ENCODE data around the gene MYADML2. TPM values are rescaled to one million over a fixed set of nuclear protein-coding genes. Genes with fewer than 3 reads are reported as not detected.
A peak's percentile ranks its signal among the peaks of the same experiment; 100 is the strongest.

Gene MYADML2
- total and polyA plus RNA-seq, 8 donors, result not detected

DNA sequence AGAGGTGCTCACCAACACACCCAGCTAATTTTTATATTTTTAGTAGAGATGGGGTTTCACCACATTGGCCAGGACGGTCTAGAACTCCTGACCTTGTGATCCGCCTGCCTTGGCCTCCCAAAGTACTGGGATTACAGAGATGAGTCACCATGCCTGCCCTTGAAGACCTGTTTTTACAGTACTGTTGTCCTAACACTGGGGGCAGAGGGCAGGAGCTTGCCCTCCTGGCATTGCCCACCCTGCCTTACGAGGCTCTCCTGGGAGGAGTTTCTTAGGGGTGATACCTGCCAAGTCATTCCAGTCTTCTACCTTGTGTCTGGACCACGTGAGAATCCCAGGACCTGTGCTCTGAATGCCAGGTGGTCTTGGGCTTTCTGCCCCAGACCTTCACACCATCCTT is 33.1 kb upstream of the MYADML2 start:
- no peak for DNase-seq
- Histone ChIP-seq H3K9me3 (no peaks in the 10 kb centered on the region), H3K27me3 (no peaks in the 10 kb centered on the region), H3K4me1 (peaks cover 8 to 50% (median 39%) of the 10 kb centered on the region in 4 donors), H3K36me3 (peaks cover 5 to 55% (median 43%) of the 10 kb centered on the region in 4 donors), H3K27ac (no peak overlapping the region), H3K4me3 (no peak overlapping the region)
- WGBS, 5 donors, result 91 to 94% (median 93%) methylated on average over 4 of the region's 4 CpGs
- TF ChIP-seq, protein P1, sequence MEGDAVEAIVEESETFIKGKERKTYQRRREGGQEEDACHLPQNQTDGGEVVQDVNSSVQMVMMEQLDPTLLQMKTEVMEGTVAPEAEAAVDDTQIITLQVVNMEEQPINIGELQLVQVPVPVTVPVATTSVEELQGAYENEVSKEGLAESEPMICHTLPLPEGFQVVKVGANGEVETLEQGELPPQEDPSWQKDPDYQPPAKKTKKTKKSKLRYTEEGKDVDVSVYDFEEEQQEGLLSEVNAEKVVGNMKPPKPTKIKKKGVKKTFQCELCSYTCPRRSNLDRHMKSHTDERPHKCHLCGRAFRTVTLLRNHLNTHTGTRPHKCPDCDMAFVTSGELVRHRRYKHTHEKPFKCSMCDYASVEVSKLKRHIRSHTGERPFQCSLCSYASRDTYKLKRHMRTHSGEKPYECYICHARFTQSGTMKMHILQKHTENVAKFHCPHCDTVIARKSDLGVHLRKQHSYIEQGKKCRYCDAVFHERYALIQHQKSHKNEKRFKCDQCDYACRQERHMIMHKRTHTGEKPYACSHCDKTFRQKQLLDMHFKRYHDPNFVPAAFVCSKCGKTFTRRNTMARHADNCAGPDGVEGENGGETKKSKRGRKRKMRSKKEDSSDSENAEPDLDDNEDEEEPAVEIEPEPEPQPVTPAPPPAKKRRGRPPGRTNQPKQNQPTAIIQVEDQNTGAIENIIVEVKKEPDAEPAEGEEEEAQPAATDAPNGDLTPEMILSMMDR (IDR thresholded peaks at IDR 0.05), result no peak
- TF ChIP-seq POLR2AphosphoS5 (IDR thresholded peaks at IDR 0.05), result no peak
- TF ChIP-seq POLR2A (IDR thresholded peaks at IDR 0.05), result no peak
- no peak for TF ChIP-seq EP300 (IDR thresholded peaks at IDR 0.05)
- intact Hi-C loops (cut with DNase I; ENCODE audit: low total_unique reads), result no loop called here

DNA sequence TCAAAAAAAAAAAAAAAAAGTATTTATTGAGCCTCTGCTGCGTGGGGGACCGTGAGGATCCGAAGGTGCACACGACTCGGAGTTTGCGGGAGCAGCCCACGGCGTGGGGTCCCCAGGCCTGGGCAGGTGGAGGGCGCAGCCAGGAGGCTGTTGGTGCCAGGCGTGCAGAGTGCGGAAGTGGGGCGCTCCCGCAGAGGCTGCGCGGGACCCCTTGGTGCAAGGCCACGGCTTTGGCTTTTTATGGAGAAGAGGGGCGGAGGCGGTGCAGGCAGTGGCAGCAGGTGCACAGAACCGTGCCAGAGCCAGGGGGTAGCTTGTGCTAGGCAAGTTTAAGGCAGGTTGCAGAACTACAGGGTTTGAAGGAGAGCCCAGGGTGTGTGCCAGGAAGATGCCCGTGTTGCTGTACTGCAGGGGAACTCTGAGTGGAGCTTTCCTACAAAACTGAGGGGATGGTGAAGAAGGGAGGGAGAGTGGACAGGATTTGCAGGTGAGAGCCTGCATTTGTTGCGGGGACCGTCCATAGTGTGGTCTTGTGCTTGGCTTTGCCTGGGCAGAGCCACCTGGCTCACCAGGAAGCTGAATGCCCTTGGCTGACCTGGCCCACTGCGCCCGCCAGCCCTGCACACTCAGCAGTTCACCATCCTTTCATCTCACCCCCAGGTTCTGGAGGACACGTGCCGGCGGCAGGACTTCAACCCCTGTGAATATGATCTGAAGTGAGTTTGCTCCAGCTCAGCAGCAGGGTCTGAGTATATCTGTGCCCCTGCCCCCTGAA is 31.7 kb upstream of the MYADML2 start:
- TF ChIP-seq, protein P1 (IDR thresholded peaks at IDR 0.05), result no peak
- no peak for TF ChIP-seq POLR2AphosphoS5 (IDR thresholded peaks at IDR 0.05)
- no peak for TF ChIP-seq POLR2A (IDR thresholded peaks at IDR 0.05)
- no peak for TF ChIP-seq EP300 (IDR thresholded peaks at IDR 0.05)
- peaks cover 0 to 41% (median 29%) of the 10 kb centered on the region in 4 donors for H3K36me3 ChIP-seq
- H3K27me3 ChIP-seq, result no peaks in the 10 kb centered on the region
- 66 to 79% (median 70%) methylated on average over 27 of the region's 27 CpGs for WGBS, 5 donors
- peaks cover 8 to 50% (median 39%) of the 10 kb centered on the region in 4 donors for H3K4me1 ChIP-seq
- H3K4me3 ChIP-seq, result peak overlapping the region; percentile 68 to 96 (median 86)
- peak overlapping the region in 4 of 5 donors; percentile 91 to 98 (median 93) for H3K27ac ChIP-seq
- intact Hi-C loops (cut with DNase I; ENCODE audit: low total_unique reads), result no loop called here
- peak in 1 of 2 donors; percentile 52 for DNase-seq
- peaks cover 0 to under 1% (median 0%) of the 10 kb centered on the region in 4 donors for H3K9me3 ChIP-seq

- WGBS, 5 donors, result 0 to 4% (median 0%) methylated on average over 11 to 76 of the region's 76 CpGs
- DNase-seq, result peak; percentile 94 to 97
- peaks cover 0 to 29% (median 18%) of the 10 kb centered on the region in 4 donors for H3K36me3 ChIP-seq
- H3K4me1 ChIP-seq, result peaks cover 8 to 45% (median 39%) of the 10 kb centered on the region in 4 donors
- TF ChIP-seq EP300 (IDR thresholded peaks at IDR 0.05) (no peak), POLR2AphosphoS5 (IDR thresholded peaks at IDR 0.05) (peak; percentile 42 to 91 (median 89)), POLR2A (IDR thresholded peaks at IDR 0.05) (peak in 1 of 4 donors; percentile 70)
- intact Hi-C loops (cut with DNase I; ENCODE audit: low total_unique reads), result no loop called here
- peaks cover 0 to 5% (median 0%) of the 10 kb centered on the region in 4 donors for H3K9me3 ChIP-seq
- peak within 1 kb of the TSS; percentile 91 to 98 (median 94) for H3K27ac ChIP-seq
- H3K27me3 ChIP-seq, result no peaks in the 10 kb centered on the region
- H3K4me3 ChIP-seq, result peak within 1 kb of the TSS; percentile 68 to 96 (median 86)
Measured at GRCh38 chr17:81977211-81977808, 30.3 kb upstream of the MYADML2 start, which contains the start of gene ASPSCR1. Gene ASPSCR1 (plus strand): TSS chr17:81977629. CDS start chr17:81977647, 18 bp downstream.

- intact Hi-C loops (cut with DNase I; ENCODE audit: low total_unique reads), result no loop called here
- Histone ChIP-seq H3K4me1 (peaks cover 8 to 44% (median 39%) of the 10 kb centered on the region in 4 donors), H3K9me3 (peaks cover 0 to 5% (median 0%) of the 10 kb centered on the region in 4 donors), H3K27me3 (no peaks in the 10 kb centered on the region), H3K36me3 (peaks cover 0 to 22% (median 16%) of the 10 kb centered on the region in 4 donors), H3K27ac (peak overlapping the region; percentile 91 to 98 (median 94)), H3K4me3 (peak overlapping the region; percentile 68 to 96 (median 86))
- DNase-seq, result peak; percentile 69 to 72
- TF ChIP-seq, protein P1 (IDR thresholded peaks at IDR 0.05), result no peak
- TF ChIP-seq POLR2AphosphoS5 (IDR thresholded peaks at IDR 0.05) (no peak), POLR2A (IDR thresholded peaks at IDR 0.05) (no peak), EP300 (IDR thresholded peaks at IDR 0.05) (no peak)
- 7 to 25% (median 21%) methylated on average over 15 to 30 of the region's 30 CpGs for WGBS, 5 donors
Measured at GRCh38 chr17:81976332-81977210, 29.5 kb upstream of the MYADML2 start.
